Dedifferentiated amniotic fluid mesenchymal stem cell (primary cell): ENCODE results near the gene TSC1.

ENCODE experiments used
- DNase-seq: peaks from one replicate; pipeline ENCODE4 v3.0.0-alpha.2; 2016; ENCODE audit errors: extremely low spot score

The TSC1 gene

GRCh38 chr9:132888151-132888550 is 56.3 kb downstream of the TSC1 start:
- no peak for DNase-seq

GRCh38 chr9:132887181-132888120 is 57.0 kb downstream of the TSC1 start:
- no peak for DNase-seq

GRCh38 chr9:132886334-132886725 is 58.1 kb downstream of the TSC1 start:
- DNase-seq = no peak

GRCh38 chr9:132885720-132886333 is 58.6 kb downstream of the TSC1 start:
- DNase-seq = no peak

- no peak for DNase-seq
Measured at GRCh38 chr9:132883349-132884294, 60.8 kb downstream of the TSC1 start.

GRCh38 chr9:132882616-132883015 is 61.8 kb downstream of the TSC1 start:
- DNase-seq = no peak

- DNase-seq = no peak
Measured at GRCh38 chr9:132881826-132882225, 62.6 kb downstream of the TSC1 start.

GRCh38 chr9:132880324-132880661 is 64.1 kb downstream of the TSC1 start:
- DNase-seq = no peak

GRCh38 chr9:132879457-132880323 is 64.7 kb downstream of the TSC1 start:
- DNase-seq = no peak

- DNase-seq = peak; percentile 52
Measured at GRCh38 chr9:132878695-132879456, 65.5 kb downstream of the TSC1 start, which contains the start of gene SPACA9. Gene SPACA9, plus strand, starts transcription at chr9:132878898. Its CDS starts 5,050 bp downstream, at chr9:132883948.

GRCh38 chr9:132877824-132878694 is 66.4 kb downstream of the TSC1 start, which contains the start of gene AK8:
Gene AK8, minus strand, starts transcription at chr9:132878284. Its CDS starts 29 bp downstream, at chr9:132878255.
- peak; percentile 59 for DNase-seq

- no peak for DNase-seq
Measured at GRCh38 chr9:132877458-132877823, 67.0 kb downstream of the TSC1 start.

GRCh38 chr9:132876849-132877248 is 67.6 kb downstream of the TSC1 start:
- no peak for DNase-seq

GRCh38 chr9:132875159-132875558 is 69.3 kb downstream of the TSC1 start:
- DNase-seq = no peak

GRCh38 chr9:132873403-132873802 is 71.0 kb downstream of the TSC1 start:
- no peak for DNase-seq

- DNase-seq = no peak
Measured at GRCh38 chr9:132869266-132869665, 75.2 kb downstream of the TSC1 start.

GRCh38 chr9:132866898-132867297 is 77.5 kb downstream of the TSC1 start:
- DNase-seq = no peak

- DNase-seq = no peak
Measured at GRCh38 chr9:132864691-132865090, 79.7 kb downstream of the TSC1 start.

GRCh38 chr9:132864277-132864676 is 80.1 kb downstream of the TSC1 start:
- DNase-seq = no peak
